Fibroblast of skin of right quadriceps (primary cell): ENCODE results near the gene NLRP7.
"Not testable (repeated sequence)": the region's sequence is repeated elsewhere in the genome, so short reads cannot be mapped to it uniquely, and the experiment has no call there.

ENCODE experiments used
- DNase-seq: peaks from one replicate; pipeline ENCODE4 v3.0.0-alpha.2; 2013

NLRP7 gene

GRCh38 chr19:54919646-54920563 is 27.4 kb downstream of the NLRP7 start:
- not testable (repeated sequence) for DNase-seq

- DNase-seq: no peak
Observed at GRCh38 chr19:54918499-54918898, 28.8 kb downstream of the NLRP7 start.

GRCh38 chr19:54916822-54917221 is 30.5 kb downstream of the NLRP7 start:
- no peak for DNase-seq

- not testable (repeated sequence) for DNase-seq
Observed at GRCh38 chr19:54907899-54908298, 39.4 kb downstream of the NLRP7 start.

- DNase-seq: no peak
Observed at GRCh38 chr19:54906819-54907218, 40.5 kb downstream of the NLRP7 start.

GRCh38 chr19:54905803-54906511 is 41.4 kb downstream of the NLRP7 start, which contains the start of gene NCR1:
Gene NCR1 (plus strand): TSS chr19:54906148. CDS start chr19:54906188, 40 bp downstream.
- no peak for DNase-seq

- no peak for DNase-seq
Observed at GRCh38 chr19:54905421-54905802, 41.9 kb downstream of the NLRP7 start.

GRCh38 chr19:54904261-54904660 is 43.1 kb downstream of the NLRP7 start:
- DNase-seq: not testable (repeated sequence)

GRCh38 chr19:54903303-54903702 is 44.0 kb downstream of the NLRP7 start:
- no peak for DNase-seq

GRCh38 chr19:54902061-54902460 is 45.3 kb downstream of the NLRP7 start:
- DNase-seq: no peak

GRCh38 chr19:54901153-54901552 is 46.2 kb downstream of the NLRP7 start:
- DNase-seq: not testable (repeated sequence)

- not testable (repeated sequence) for DNase-seq
Observed at GRCh38 chr19:54899646-54900045, 47.7 kb downstream of the NLRP7 start.

GRCh38 chr19:54898685-54899084 is 48.6 kb downstream of the NLRP7 start:
- DNase-seq: not testable (repeated sequence)

GRCh38 chr19:54896036-54896435 is 51.3 kb downstream of the NLRP7 start:
- no peak for DNase-seq

GRCh38 chr19:54894106-54894505 is 53.2 kb downstream of the NLRP7 start:
- DNase-seq: not testable (repeated sequence)

- no peak for DNase-seq
Observed at GRCh38 chr19:54893406-54893805, 53.9 kb downstream of the NLRP7 start.

GRCh38 chr19:54889566-54889965 is 57.8 kb downstream of the NLRP7 start:
- DNase-seq: no peak

GRCh38 chr19:54888239-54888638 is 59.1 kb downstream of the NLRP7 start:
- DNase-seq: no peak

- no peak for DNase-seq
Observed at GRCh38 chr19:54883228-54883627, 64.1 kb downstream of the NLRP7 start.

GRCh38 chr19:54882758-54883157 is 64.6 kb downstream of the NLRP7 start:
- DNase-seq: no peak

GRCh38 chr19:54881884-54882283 is 65.4 kb downstream of the NLRP7 start:
- DNase-seq: no peak

- DNase-seq: no peak
Observed at GRCh38 chr19:54877471-54877870, 69.9 kb downstream of the NLRP7 start.

GRCh38 chr19:54875506-54875905 is 71.8 kb downstream of the NLRP7 start:
- no peak for DNase-seq

GRCh38 chr19:54873990-54874389 is 73.3 kb downstream of the NLRP7 start, which contains the start of gene FCAR:
Gene FCAR (plus strand): TSS chr19:54874235. CDS start chr19:54874290, 55 bp downstream.
- DNase-seq: no peak
